K562 (cell line): ENCODE results near the gene GATC. TPM values are rescaled to one million over a fixed set of nuclear protein-coding genes. Genes with fewer than 3 reads are reported as not detected.

Source experiments
- ASH1L ChIP-seq: fragments of 450-650 bp; IDR thresholded peaks from 2 replicates; pipeline ENCODE4 v1.6.1; 2018; ENCODE audit warnings: borderline replicate concordance, mild to moderate bottlenecking, low read depth; ENCODE audit not compliant: partially characterized antibody
- BRD9 ChIP-seq: fragments of 450-650 bp; IDR thresholded peaks from 2 replicates; pipeline ENCODE4 v1.6.1; 2018; ENCODE audit warnings: low read depth; ENCODE audit not compliant: partially characterized antibody
- CTCF ChIP-seq, 3 experiments: IDR thresholded peaks in 2 of 3; conservative IDR thresholded peaks in 1 of 3; 2 replicates each; pipeline ENCODE4 v1.5.1; 2011 to 2012; ENCODE audit warnings: low read length in 3 of 3, mild to moderate bottlenecking in 3 of 3, control low read depth in 2 of 3, improper control_type of control experiment in 1 of 3, inconsistent platforms in 1 of 3, low read depth in 1 of 3, mixed read lengths in 1 of 3, moderate library complexity in 1 of 3; ENCODE audit not compliant: insufficient read depth in 2 of 3
- E2F1 ChIP-seq: sonication (generic); formaldehyde crosslinking; IDR thresholded peaks from 2 replicates; pipeline ENCODE4 v1.8.1; 2023; ENCODE audit warnings: mild to moderate bottlenecking, missing genetic modification reagents, moderate library complexity
- FOSL1 ChIP-seq: fragments of 200-800 bp; sonication (Bioruptor generic); conservative IDR thresholded peaks from 2 replicates; pipeline ENCODE4 v1.6.1; 2016; ENCODE audit warnings: missing genetic modification characterization, missing compliant biosample characterization
- FOXK2 ChIP-seq, 2 experiments: fragments of 450-650 bp; IDR thresholded peaks in 1 of 2; conservative IDR thresholded peaks in 1 of 2; 2 replicates each; pipeline ENCODE4 v1.6.1; 2016; ENCODE audit warnings: low read depth in 2 of 2, mild to moderate bottlenecking in 1 of 2
- LCOR ChIP-seq: sonication (generic); formaldehyde crosslinking; IDR thresholded peaks from 2 replicates; pipeline ENCODE4 v1.8.0; 2022; ENCODE audit warnings: mild to moderate bottlenecking, missing genetic modification reagents
- MXI1 ChIP-seq: IDR thresholded peaks from 2 replicates; pipeline ENCODE4 v1.6.1; 2011; ENCODE audit warnings: low read depth, mild to moderate bottlenecking, improper control_type of control experiment, low read length
- NEUROD1 ChIP-seq: fragments of 150-350 bp; IDR thresholded peaks from 2 replicates; pipeline ENCODE4 v1.6.1; 2014; ENCODE audit warnings: borderline replicate concordance, low read length, low read depth; ENCODE audit not compliant: partially characterized antibody
- NFXL1 ChIP-seq: fragments of 450-650 bp; formaldehyde crosslinking; IDR thresholded peaks from 2 replicates; pipeline ENCODE4 v1.4.0; 2021; ENCODE audit warnings: mild to moderate bottlenecking
- PRDM10 ChIP-seq: fragments of 450-650 bp; IDR thresholded peaks from 2 replicates; pipeline ENCODE4 v1.6.1; 2018; ENCODE audit not compliant: partially characterized antibody
- SIN3A ChIP-seq, 2 experiments: fragments of 150-350 bp in 1 of 2; IDR thresholded peaks; 2 replicates each; pipeline ENCODE4 v1.6.1; 2011 to 2016; ENCODE audit warnings: borderline replicate concordance in 2 of 2, low read depth in 2 of 2, low read length in 2 of 2, mild to moderate bottlenecking in 2 of 2, moderate library complexity in 2 of 2; ENCODE audit not compliant: control insufficient read depth in 1 of 2
- SMAD3 ChIP-seq: fragments of 450-650 bp; formaldehyde crosslinking; conservative IDR thresholded peaks from 2 replicates; pipeline ENCODE4 v1.4.0; 2020; ENCODE audit warnings: mild to moderate bottlenecking
- ZFX ChIP-seq: sonication (generic); formaldehyde crosslinking; IDR thresholded peaks from 2 replicates; pipeline ENCODE4 v1.8.0; 2022; ENCODE audit warnings: mild to moderate bottlenecking, missing genetic modification reagents, moderate library complexity
- ZNF143 ChIP-seq: sonication (generic); formaldehyde crosslinking; IDR thresholded peaks from 2 replicates; pipeline ENCODE4 v1.9.0; 2022; ENCODE audit warnings: mild to moderate bottlenecking, missing genetic modification reagents
- ZNF212 ChIP-seq: fragments of 450-650 bp; formaldehyde crosslinking; IDR thresholded peaks from 2 replicates; pipeline ENCODE4 v1.4.0; 2020; ENCODE audit warnings: mild to moderate bottlenecking
- ZNF444 ChIP-seq: fragments of 250-450 bp; sonication (Bioruptor Pico); IDR thresholded peaks from 2 replicates; pipeline ENCODE4 v1.4.0; 2020; ENCODE audit warnings: mild to moderate bottlenecking, moderate library complexity
- ZNF740 ChIP-seq, 3 experiments: fragments of 200-800 bp in 1 of 3; sonication (Bioruptor generic) in 1 of 3; sonication (generic) in 1 of 3; formaldehyde crosslinking in 1 of 3; IDR thresholded peaks; 2 replicates each; pipeline versions ENCODE4 v1.6.1 to v1.8.0; 2016 to 2022; ENCODE audit warnings: mild to moderate bottlenecking in 2 of 3, missing compliant biosample characterization in 2 of 3, missing genetic modification characterization in 2 of 3, missing genetic modification reagents in 1 of 3
- polyA plus RNA-seq, 8 experiments: library from polyadenylated mRNA; depleted of rRNA in 4 of 8; stranded (reverse) in 5 of 8; unstranded in 3 of 8; fragments of >200 nt; fragmentation: Nextera tagmentation in 2 of 8; fragmentation: Illumina TruSeq in 1 of 8; extraction: Ambion mirVana in 2 of 8; extraction: Trizol in 1 of 8; gene quantifications; 2 replicates each; pipeline versions ENCODE4 v1.2.1 to v1.2.3, GENCODE V29; 2011 to 2014; ENCODE audit warnings: inconsistent platforms in 1 of 8, missing spikeins in 1 of 8
- total RNA-seq, 7 experiments: library from RNA; depleted of rRNA in 6 of 7; stranded (reverse); fragments of >200 nt in 6 of 7; fragmentation: Illumina TruSeq in 2 of 7; extraction: Trizol in 2 of 7; gene quantifications; 2 replicates each; pipeline versions ENCODE4 v1.2.1 to v1.2.3, GENCODE V29; 2011 to 2021; ENCODE audit warnings: low replicate concordance in 1 of 7

The GATC gene
- total and polyA plus RNA-seq, 9 of the 15 experiments (the other 6 are each of a cell fraction or from before 2014, with no cell fraction given): 5.8 to 52.6 (median 28.2) TPM

GRCh38 chr12:120495731-120496412, 49.6 kb downstream of the GATC start, which contains the start of gene DYNLL1 (continued):
- TF ChIP-seq PRDM10 (no peak), E2F1 (CRISPR knock-in tag) (0 out of 2 replicates have a peak, but pooled peaks have one; percentile 15), BRD9 (no peak), CTCF (IDR thresholded peaks at IDR 0.05 in 2 of 3, conservative IDR thresholded peaks at IDR 0.05 in 1 of 3; ENCODE audit: insufficient read depth in 2 of 3, low read depth in 1 of 3, low read length in 3 of 3) (peak in 1 of 3 experiments; percentile 4; a peak in 1 of 6 replicates), ZNF212 (no peak), SIN3A (IDR thresholded peaks at IDR 0.05; ENCODE audit: borderline replicate concordance in 2 of 2, control insufficient read depth in 1 of 2, low read depth in 2 of 2, low read length in 2 of 2) (peak; percentile 98 to 99), ZNF444 (CRISPR knock-in tag) (no peak), LCOR (CRISPR knock-in tag) (no peak; the same call in 1 of the 2 replicates), NEUROD1 (peak; percentile 88), ZNF740 (CRISPR knock-in tag; IDR thresholded peaks at IDR 0.05) (peak; percentile 88), ZNF740 (tag; IDR thresholded peaks at IDR 0.05) (peak in 1 of 2 experiments; percentile 94; a peak in 1 of 4 replicates), NFXL1 (no peak), MXI1 (peak; percentile 98), ZFX (CRISPR knock-in tag) (peak; percentile 83), SMAD3 (no peak), FOSL1 (tag) (peak; percentile 16; the same call in 1 of the 2 replicates), FOXK2 (conservative IDR thresholded peaks at IDR 0.05 in 1 of 2, IDR thresholded peaks at IDR 0.05 in 1 of 2; ENCODE audit: low read depth in 2 of 2) (peak; percentile 39 to 60; a peak in 1 of 4 replicates), ZNF143 (CRISPR knock-in tag) (peak; percentile 82), ASH1L (peak; percentile 88)
